ENCODE data around the gene FIGNL2.

DNA sequence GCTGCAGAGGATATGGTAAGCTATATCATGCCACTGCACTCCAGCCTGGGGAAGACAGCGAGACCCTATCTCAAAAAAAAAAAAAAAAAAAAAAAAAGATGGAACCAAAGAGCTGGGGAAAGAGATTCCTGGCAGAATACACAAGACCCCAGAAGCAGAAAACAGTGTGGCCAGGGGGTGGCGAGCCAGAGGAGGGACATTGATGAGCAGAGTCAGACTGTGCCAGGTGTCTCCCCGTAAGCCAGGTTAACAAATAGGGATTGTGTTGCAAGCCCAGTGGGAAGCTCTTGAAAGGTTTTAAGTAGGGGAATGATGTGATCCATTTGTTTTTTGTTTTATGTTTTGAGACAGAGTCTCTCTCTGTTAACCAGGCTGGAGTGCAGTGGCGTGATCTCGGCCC, 56.1 kb downstream of the FIGNL2 start:
- TF ChIP-seq CTCF (IDR thresholded peaks at IDR 0.05) (no peak), POLR2AphosphoS5 (IDR thresholded peaks at IDR 0.05) (no peak)

Measured in breast epithelium (tissue), 3 donors.